Measurements from ENCODE around the gene SLX4IP. TPM values are rescaled to one million over a fixed set of nuclear protein-coding genes. Genes with fewer than 3 reads are reported as not detected.

SLX4IP gene
- total RNA-seq, 1 experiment from 2014 or later = 7.4 TPM

DNA sequence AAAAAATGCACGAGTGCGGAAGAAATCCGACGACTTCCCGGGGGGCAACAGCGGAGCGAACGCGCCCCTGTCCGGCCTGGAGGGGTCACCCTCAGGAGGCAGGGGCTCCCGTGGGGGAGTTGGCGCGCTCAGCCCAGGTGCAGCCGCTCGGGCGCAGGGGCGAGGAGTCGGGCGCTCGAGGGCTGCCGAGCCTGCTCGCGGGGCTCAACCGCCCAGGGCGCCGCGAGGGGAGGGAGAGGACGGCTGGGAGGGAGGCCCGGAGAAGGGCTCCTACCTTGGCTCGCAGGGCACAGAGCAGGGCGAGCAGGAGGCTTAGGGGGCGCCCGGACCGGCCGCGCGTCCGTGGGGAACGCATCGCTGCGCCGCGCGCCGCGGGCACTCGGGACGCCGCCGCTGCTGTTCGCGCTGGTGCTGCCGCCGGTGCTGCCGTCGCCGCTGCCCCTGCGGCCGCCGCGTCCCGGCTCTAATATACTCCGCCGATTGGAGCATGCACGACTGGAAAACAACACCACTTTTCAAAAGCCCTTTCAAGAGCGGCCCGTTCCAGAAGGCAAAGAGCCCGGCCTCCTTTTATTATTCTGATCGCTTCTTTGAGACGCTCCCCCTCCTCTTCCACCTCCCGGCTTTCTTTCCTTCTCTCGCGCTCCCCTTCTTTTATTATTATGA lies 238.2 kb downstream of the SLX4IP start:
- Mint-ChIP-seq H3K9me3 (no peaks in the 10 kb centered on the region), H3K36me3 (peaks cover 6% of the 10 kb centered on the region; the same call in 1 of the 2 replicates), H3K4me1 (peaks cover 46% of the 10 kb centered on the region), H3K27ac (peak overlapping the region; percentile 98), H3K27me3 (ENCODE audit: low read depth) (no peaks in the 10 kb centered on the region), H3K4me3 (peak overlapping the region; percentile 94)
- ATAC-seq (peak; percentile 1), DNase-seq (ENCODE audit: low spot score) (peak; percentile 47)
- ChIA-PET POLR2A (interaction anchor here (0.6 to 2.1 kb wide), 8 partner anchors 9 to 1073 kb away, joined by 3 to 12 read pairs (median 3); partner anchors contain the start of genes MKKS and SLX4IP), CTCF (interaction anchor here (0.7 to 2.6 kb wide), 5 partner anchors 33 to 532 kb away, joined by 3 to 7 read pairs (median 5); partner anchors contain the start of gene MKKS)
- TF ChIP-seq HMGA2 (CRISPR knock-in tag; IDR thresholded peaks at IDR 0.05) (no peak), ZBTB43 (CRISPR knock-in tag; IDR thresholded peaks at IDR 0.05) (peak; percentile 54; the same call in 1 of the 2 replicates), FOXP1 (CRISPR knock-in tag; IDR thresholded peaks at IDR 0.05; ENCODE audit: borderline replicate concordance) (no peak), PRDM15 (CRISPR knock-in tag; IDR thresholded peaks at IDR 0.05) (peak; percentile 72)
- TF ChIP-seq, protein P1, sequence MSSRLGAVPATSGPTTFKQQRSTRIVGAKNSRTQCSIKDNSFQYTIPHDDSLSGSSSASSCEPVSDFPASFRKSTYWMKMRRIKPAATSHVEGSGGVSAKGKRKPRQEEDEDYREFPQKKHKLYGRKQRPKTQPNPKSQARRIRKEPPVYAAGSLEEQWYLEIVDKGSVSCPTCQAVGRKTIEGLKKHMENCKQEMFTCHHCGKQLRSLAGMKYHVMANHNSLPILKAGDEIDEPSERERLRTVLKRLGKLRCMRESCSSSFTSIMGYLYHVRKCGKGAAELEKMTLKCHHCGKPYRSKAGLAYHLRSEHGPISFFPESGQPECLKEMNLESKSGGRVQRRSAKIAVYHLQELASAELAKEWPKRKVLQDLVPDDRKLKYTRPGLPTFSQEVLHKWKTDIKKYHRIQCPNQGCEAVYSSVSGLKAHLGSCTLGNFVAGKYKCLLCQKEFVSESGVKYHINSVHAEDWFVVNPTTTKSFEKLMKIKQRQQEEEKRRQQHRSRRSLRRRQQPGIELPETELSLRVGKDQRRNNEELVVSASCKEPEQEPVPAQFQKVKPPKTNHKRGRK (CRISPR knock-in tag; IDR thresholded peaks at IDR 0.05; ENCODE audit: borderline replicate concordance) = 0 out of 2 replicates have a peak, but pooled peaks have one; percentile 14

GRCh38 chr20:10673842-10674683 lies 239.0 kb downstream of the SLX4IP start, which contains the start of gene JAG1:
Gene JAG1, minus strand, starts transcription at chr20:10673999. Its CDS starts 469 bp downstream, at chr20:10673530.
- ChIA-PET CTCF (interaction anchor here (0.6 to 3.5 kb wide), 19 partner anchors 9 to 647 kb away, joined by 3 to 22 read pairs (median 4); partner anchors contain the start of gene MKKS), POLR2A (interaction anchor here (0.5 to 2.1 kb wide), 13 partner anchors 9 to 1419 kb away, joined by 3 to 12 read pairs (median 3); partner anchors contain the start of genes MKKS, SLX4IP and SNAP25)
- ATAC-seq (peak; percentile 71), DNase-seq (ENCODE audit: low spot score) (peak; percentile 95)
- no peaks in the 10 kb centered on the region for H3K27me3 Mint-ChIP-seq (ENCODE audit: low read depth)
- H3K27ac Mint-ChIP-seq = peak within 1 kb of the TSS; percentile 98
- no peaks in the 10 kb centered on the region for H3K9me3 Mint-ChIP-seq
- H3K4me3 Mint-ChIP-seq = peak within 1 kb of the TSS; percentile 94
- 0 out of 2 replicates have a peak, but pooled peaks cover 2% of the 10 kb centered on the region for H3K36me3 Mint-ChIP-seq
- peaks cover 39% of the 10 kb centered on the region for H3K4me1 Mint-ChIP-seq
- TF ChIP-seq, protein P1 (CRISPR knock-in tag; IDR thresholded peaks at IDR 0.05; ENCODE audit: borderline replicate concordance) = 0 out of 2 replicates have a peak, but pooled peaks have one; percentile 11
- TF ChIP-seq, protein P2, sequence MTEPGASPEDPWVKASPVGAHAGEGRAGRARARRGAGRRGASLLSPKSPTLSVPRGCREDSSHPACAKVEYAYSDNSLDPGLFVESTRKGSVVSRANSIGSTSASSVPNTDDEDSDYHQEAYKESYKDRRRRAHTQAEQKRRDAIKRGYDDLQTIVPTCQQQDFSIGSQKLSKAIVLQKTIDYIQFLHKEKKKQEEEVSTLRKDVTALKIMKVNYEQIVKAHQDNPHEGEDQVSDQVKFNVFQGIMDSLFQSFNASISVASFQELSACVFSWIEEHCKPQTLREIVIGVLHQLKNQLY (CRISPR knock-in tag; IDR thresholded peaks at IDR 0.05) = no peak
- TF ChIP-seq SP1 (CRISPR knock-in tag; conservative IDR thresholded peaks at IDR 0.05) (peak; percentile 63; the same call in 1 of the 2 replicates), USF2 (CRISPR knock-in tag; IDR thresholded peaks at IDR 0.05) (0 out of 2 replicates have a peak, but pooled peaks have one; percentile 15), ZNF423 (CRISPR knock-in tag; IDR thresholded peaks at IDR 0.05) (peak; percentile 84), GTF2I (CRISPR knock-in tag; conservative IDR thresholded peaks at IDR 0.05) (no peak), MAX (CRISPR knock-in tag; IDR thresholded peaks at IDR 0.05) (0 out of 2 replicates have a peak, but pooled peaks have one; percentile 7), ETV6 (CRISPR knock-in tag; IDR thresholded peaks at IDR 0.05) (peak; percentile 10), ZNF416 (CRISPR knock-in tag; IDR thresholded peaks at IDR 0.05) (peak; percentile 70; the same call in 1 of the 2 replicates)
- TF ChIP-seq, protein P3, sequence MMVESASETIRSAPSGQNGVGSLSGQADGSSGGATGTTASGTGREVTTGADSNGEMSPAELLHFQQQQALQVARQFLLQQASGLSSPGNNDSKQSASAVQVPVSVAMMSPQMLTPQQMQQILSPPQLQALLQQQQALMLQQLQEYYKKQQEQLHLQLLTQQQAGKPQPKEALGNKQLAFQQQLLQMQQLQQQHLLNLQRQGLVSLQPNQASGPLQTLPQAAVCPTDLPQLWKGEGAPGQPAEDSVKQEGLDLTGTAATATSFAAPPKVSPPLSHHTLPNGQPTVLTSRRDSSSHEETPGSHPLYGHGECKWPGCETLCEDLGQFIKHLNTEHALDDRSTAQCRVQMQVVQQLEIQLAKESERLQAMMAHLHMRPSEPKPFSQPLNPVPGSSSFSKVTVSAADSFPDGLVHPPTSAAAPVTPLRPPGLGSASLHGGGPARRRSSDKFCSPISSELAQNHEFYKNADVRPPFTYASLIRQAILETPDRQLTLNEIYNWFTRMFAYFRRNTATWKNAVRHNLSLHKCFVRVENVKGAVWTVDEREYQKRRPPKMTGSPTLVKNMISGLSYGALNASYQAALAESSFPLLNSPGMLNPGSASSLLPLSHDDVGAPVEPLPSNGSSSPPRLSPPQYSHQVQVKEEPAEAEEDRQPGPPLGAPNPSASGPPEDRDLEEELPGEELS (CRISPR knock-in tag; IDR thresholded peaks at IDR 0.05) = 0 out of 2 replicates have a peak, but pooled peaks have one; percentile 23
- TF ChIP-seq, protein P4, sequence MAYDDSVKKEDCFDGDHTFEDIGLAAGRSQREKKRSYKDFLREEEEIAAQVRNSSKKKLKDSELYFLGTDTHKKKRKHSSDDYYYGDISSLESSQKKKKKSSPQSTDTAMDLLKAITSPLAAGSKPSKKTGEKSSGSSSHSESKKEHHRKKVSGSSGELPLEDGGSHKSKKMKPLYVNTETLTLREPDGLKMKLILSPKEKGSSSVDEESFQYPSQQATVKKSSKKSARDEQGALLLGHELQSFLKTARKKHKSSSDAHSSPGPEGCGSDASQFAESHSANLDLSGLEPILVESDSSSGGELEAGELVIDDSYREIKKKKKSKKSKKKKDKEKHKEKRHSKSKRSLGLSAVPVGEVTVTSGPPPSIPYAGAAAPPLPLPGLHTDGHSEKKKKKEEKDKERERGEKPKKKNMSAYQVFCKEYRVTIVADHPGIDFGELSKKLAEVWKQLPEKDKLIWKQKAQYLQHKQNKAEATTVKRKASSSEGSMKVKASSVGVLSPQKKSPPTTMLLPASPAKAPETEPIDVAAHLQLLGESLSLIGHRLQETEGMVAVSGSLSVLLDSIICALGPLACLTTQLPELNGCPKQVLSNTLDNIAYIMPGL (CRISPR knock-in tag; IDR thresholded peaks at IDR 0.05) = peak; percentile 69; the same call in 1 of the 2 replicates

All from WTC11 (cell line).